ENCODE data around the gene RDH5. TPM values are rescaled to one million over a fixed set of nuclear protein-coding genes. Genes with fewer than 3 reads are reported as not detected.
"Not testable (repeated sequence)": the region's sequence is repeated elsewhere in the genome, so short reads cannot be mapped to it uniquely, and the experiment has no call there.

RDH5 gene
- polyA plus RNA-seq, 12 donors, result 10.4 to 50.8 (median 38.0) TPM; not detected in 1

GRCh38 chr12:55743406-55744339, 23.5 kb downstream of the RDH5 start:
- no peak for DNase-seq

- DNase-seq, result no peak
Observed at GRCh38 chr12:55744340-55745030, 24.3 kb downstream of the RDH5 start.

GRCh38 chr12:55745361-55746173, 25.4 kb downstream of the RDH5 start:
- DNase-seq, result no peak

GRCh38 chr12:55746174-55746912, 26.1 kb downstream of the RDH5 start:
- no peak for DNase-seq

DNA sequence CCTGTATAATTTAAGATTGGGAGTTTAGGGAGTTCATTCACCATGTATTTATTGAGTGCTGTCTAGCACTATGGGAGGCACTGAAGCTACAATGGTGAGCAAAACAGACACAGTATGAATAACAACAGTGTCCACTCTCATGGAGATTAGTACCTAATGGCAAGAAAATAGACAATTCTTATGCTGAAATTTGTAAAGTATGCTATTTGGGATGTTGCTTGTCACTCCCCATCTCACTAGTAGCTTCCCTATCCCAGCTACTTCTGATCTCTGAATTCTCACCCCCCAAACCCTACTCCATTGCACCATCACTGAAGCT, 26.7 kb downstream of the RDH5 start:
- no peak for DNase-seq

GRCh38 chr12:55748230-55748993, 28.2 kb downstream of the RDH5 start:
- DNase-seq, result no peak

GRCh38 chr12:55755246-55755645, 35.1 kb downstream of the RDH5 start:
- no peak for DNase-seq

- no peak for DNase-seq
Observed at GRCh38 chr12:55757701-55758100, 37.5 kb downstream of the RDH5 start.

GRCh38 chr12:55758575-55758974, 38.4 kb downstream of the RDH5 start:
- not testable (repeated sequence) for DNase-seq

DNA sequence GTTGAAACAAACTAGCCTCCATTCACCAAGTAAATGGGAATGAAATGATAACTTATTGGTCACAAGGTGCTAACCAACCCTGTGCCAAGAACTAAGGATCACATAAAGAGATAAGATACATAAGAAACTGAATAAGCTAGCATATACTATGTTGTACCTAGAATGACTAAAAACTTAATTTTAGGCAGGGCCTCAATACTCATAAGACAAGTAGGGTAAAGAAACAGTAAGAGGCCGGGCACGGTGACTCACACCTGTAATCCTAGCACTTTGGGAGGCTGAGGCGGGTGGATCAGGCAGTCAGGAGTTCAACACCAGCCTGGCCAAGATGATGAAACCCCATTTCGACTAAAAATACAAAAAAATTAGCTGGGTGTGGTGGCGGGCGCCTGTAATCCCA, 40.5 kb downstream of the RDH5 start:
- no peak for DNase-seq

DNA sequence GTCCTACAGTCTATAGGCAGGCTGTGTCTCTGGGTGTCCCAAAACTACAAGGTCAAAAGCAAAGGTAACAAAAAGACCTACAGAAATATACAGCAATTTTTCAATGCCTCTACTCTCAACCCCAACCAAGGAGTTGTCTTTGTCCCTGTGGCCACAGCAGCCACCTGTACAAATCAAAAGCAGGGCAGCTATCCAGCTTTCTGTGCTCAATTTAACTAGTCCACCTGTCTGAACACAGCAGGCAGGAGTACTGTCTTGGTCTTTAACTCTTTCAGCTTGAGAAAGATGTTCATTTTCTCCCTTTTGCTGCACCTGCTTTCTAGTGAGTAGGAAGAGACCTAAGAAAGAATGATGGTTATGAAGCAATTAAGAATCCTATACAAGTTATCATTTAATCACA, 42.5 kb downstream of the RDH5 start:
- no peak for DNase-seq

DNA sequence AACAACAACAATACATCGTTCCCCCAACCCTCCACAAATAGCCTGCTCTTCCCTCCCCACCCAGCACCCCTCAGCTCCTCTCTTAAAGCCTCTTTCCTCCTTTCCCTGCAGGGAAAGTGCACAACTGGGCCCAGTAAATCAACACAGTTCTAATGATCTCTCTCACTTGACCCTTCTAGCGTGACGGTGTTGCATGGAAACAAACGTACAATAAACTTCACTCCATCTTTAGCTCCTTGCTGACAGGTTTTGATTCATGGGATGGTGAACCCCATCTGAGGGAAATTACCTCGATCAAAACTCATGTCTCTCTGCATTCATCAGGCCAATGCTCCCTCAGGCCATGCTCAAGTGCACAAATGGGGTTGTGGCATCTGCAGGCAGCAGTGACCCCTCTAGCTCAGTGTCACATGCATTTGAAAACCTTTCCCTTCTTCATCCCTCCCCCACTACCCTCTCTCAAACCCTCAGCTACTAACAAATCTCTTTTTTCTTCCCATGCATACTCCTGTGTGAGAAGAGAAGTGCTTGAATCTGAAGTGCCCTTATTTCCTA, 45.6 kb downstream of the RDH5 start:
- DNase-seq, result no peak

DNA sequence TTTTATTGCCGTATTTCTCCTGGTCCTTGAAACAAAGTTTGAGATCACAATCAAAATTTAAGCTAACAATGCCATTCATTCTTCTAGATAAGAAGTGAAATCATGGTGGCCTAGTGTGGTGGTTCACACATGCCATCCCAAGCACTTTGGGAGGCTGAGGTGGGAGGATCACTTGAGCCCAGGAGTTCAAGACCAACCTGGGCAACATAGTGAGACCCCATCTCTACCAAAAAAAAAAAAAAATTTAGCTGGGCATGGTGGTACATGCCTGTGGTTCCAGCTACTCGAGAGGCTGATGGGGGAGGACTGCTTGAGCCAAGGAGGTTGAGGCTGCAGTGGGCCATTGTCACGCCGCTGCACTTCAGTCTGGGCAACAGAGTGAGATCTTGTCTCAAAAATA, 47.0 kb downstream of the RDH5 start:
- DNase-seq, result no peak

- DNase-seq, result peak; percentile 7
Observed at GRCh38 chr12:55771736-55772135, 51.5 kb downstream of the RDH5 start.

Other genes starting within 250 kb of the RDH5 start
- not detected for gene OR6C68, start 228.0 kb upstream of the RDH5 start, polyA plus RNA-seq (ENCODE audit: insufficient read length in 12 of 12)
- not detected for gene OR6C4, start 170.8 kb upstream of the RDH5 start, polyA plus RNA-seq (ENCODE audit: insufficient read length in 12 of 12)
- gene OR2AP1, start 147.9 kb upstream of the RDH5 start, polyA plus RNA-seq (ENCODE audit: insufficient read length in 12 of 12), result not detected
- gene OR10P1, start 83.5 kb upstream of the RDH5 start, polyA plus RNA-seq (ENCODE audit: insufficient read length in 12 of 12), result not detected
- gene ITGA7, start 12.5 kb upstream of the RDH5 start, polyA plus RNA-seq (ENCODE audit: insufficient read length in 12 of 12), result 100 to 1,000 TPM; 185 to 513 (median 349) TPM
- gene BLOC1S1, start 4.3 kb upstream of the RDH5 start, polyA plus RNA-seq (ENCODE audit: insufficient read length in 12 of 12), result 100 to 1,000 TPM in 1 of 12 donors, 10 to 100 TPM in 10, not detected in 1; 74.6 to 114 (median 91.6) TPM
- gene CD63, start 8.6 kb downstream of the RDH5 start, polyA plus RNA-seq (ENCODE audit: insufficient read length in 12 of 12), result 100 to 1,000 TPM; 417 to 887 (median 763) TPM
- gene GDF11, start 22.7 kb downstream of the RDH5 start, polyA plus RNA-seq (ENCODE audit: insufficient read length in 12 of 12), result 10 to 100 TPM in 10 of 12 donors, 1 to 10 TPM in 2; 8.4 to 47.6 (median 13.4) TPM
- 10 to 100 TPM in 11 of 12 donors, not detected in 1; 60.8 to 94.0 (median 83.5) TPM for gene SARNP, start 97.3 kb downstream of the RDH5 start, polyA plus RNA-seq (ENCODE audit: insufficient read length in 12 of 12)
- 10 to 100 TPM in 11 of 12 donors, not detected in 1; 13.1 to 20.8 (median 17.6) TPM for gene ORMDL2, start 97.6 kb downstream of the RDH5 start, polyA plus RNA-seq (ENCODE audit: insufficient read length in 12 of 12)
- gene DNAJC14, start 109.2 kb downstream of the RDH5 start, polyA plus RNA-seq (ENCODE audit: insufficient read length in 12 of 12), result 10 to 100 TPM in 11 of 12 donors, not detected in 1; 18.6 to 27.5 (median 24.4) TPM
- 10 to 100 TPM in 1 of 12 donors, 1 to 10 TPM in 9, not detected in 2; 1.5 to 11.2 (median 2.3) TPM for gene MMP19, start 122.5 kb downstream of the RDH5 start, polyA plus RNA-seq (ENCODE audit: insufficient read length in 12 of 12)
- 10 to 100 TPM in 11 of 12 donors, not detected in 1; 18.2 to 35.9 (median 21.8) TPM for gene PYM1, start 207.5 kb downstream of the RDH5 start, polyA plus RNA-seq (ENCODE audit: insufficient read length in 12 of 12)
- gene DGKA, start 210.8 kb downstream of the RDH5 start, polyA plus RNA-seq (ENCODE audit: insufficient read length in 12 of 12), result 100 to 1,000 TPM in 1 of 12 donors, 10 to 100 TPM in 9, not detected in 2; 10.1 to 108 (median 15.3) TPM
- 10 to 100 TPM in 3 of 12 donors, 1 to 10 TPM in 4, under 1 TPM in 3, not detected in 2; 0.58 to 51.6 (median 1.9) TPM for gene PMEL, start 245.6 kb downstream of the RDH5 start, polyA plus RNA-seq (ENCODE audit: insufficient read length in 12 of 12)
- gene CDK2, start 246.4 kb downstream of the RDH5 start, polyA plus RNA-seq (ENCODE audit: insufficient read length in 12 of 12), result 10 to 100 TPM in 11 of 12 donors, not detected in 1; 20.1 to 59.4 (median 30.2) TPM